Calu3 (cell line): ENCODE measurements around the gene KCNS3. TPM values are rescaled to one million over a fixed set of nuclear protein-coding genes. Genes with fewer than 3 reads are reported as not detected.

ENCODE experiments used
- BruUV-seq: library from RNA; stranded (reverse); fragments of 400-500 nt; replicated peaks from 2 replicates; lab custom pipeline; 2021; lab: Mats Ljungman, UMichigan
- CTCF ChIA-PET: fragments of 300-600 bp; sonication (Branson Sonifier 250); formaldehyde crosslinking; loops from one replicate; lab custom pipeline; 2022; ENCODE audit warnings: antibody characterized with exemption; lab: Charles Lee
- DNase-seq: peaks from one replicate; pipeline ENCODE4 v3.0.0; 2022
- H3K27ac Mint-ChIP-seq: one replicate; pipeline ENCODE4 v1.8.0; 2022; ENCODE audit warnings: mixed read lengths; ENCODE audit not compliant: unreplicated experiment
- H3K27me3 Mint-ChIP-seq: one replicate; pipeline ENCODE4 v1.8.0; 2022; ENCODE audit warnings: mixed read lengths; ENCODE audit not compliant: unreplicated experiment
- H3K36me3 Mint-ChIP-seq: one replicate; pipeline ENCODE4 v1.8.0; 2022; ENCODE audit warnings: mild to moderate bottlenecking, moderate library complexity, mixed read lengths; ENCODE audit not compliant: insufficient read depth, unreplicated experiment
- H3K4me1 Mint-ChIP-seq: one replicate; pipeline ENCODE4 v1.8.0; 2022; ENCODE audit warnings: mild to moderate bottlenecking, low read depth, mixed read lengths; ENCODE audit not compliant: unreplicated experiment
- H3K4me3 Mint-ChIP-seq: one replicate; pipeline ENCODE4 v1.8.0; 2022; ENCODE audit warnings: mild to moderate bottlenecking, low read depth, moderate library complexity, mixed read lengths; ENCODE audit not compliant: unreplicated experiment
- H3K9me3 Mint-ChIP-seq: one replicate; pipeline ENCODE4 v1.8.0; 2022; ENCODE audit warnings: low read depth, mixed read lengths; ENCODE audit not compliant: unreplicated experiment
- CTCF ChIP-seq: fragments of 200-600 bp; IDR thresholded peaks from one replicate; pipeline ENCODE4 v1.8.0; 2022; ENCODE audit warnings: antibody characterized with exemption; ENCODE audit not compliant: unreplicated experiment
- intact Hi-C: fragments of 100-400 bp; cut with micrococcal nuclease; formaldehyde crosslinking; loops from one replicate; pipeline ENCODE4 v1.10.0; 2022; ENCODE audit not compliant: unreplicated experiment
- total RNA-seq: library from RNA; stranded (reverse); gene quantifications from 2 replicates; pipeline ENCODE4 v1.2.3, GENCODE V29; 2022

KCNS3 gene
- total RNA-seq, 1 experiment from 2014 or later: 5.0 TPM

DNA sequence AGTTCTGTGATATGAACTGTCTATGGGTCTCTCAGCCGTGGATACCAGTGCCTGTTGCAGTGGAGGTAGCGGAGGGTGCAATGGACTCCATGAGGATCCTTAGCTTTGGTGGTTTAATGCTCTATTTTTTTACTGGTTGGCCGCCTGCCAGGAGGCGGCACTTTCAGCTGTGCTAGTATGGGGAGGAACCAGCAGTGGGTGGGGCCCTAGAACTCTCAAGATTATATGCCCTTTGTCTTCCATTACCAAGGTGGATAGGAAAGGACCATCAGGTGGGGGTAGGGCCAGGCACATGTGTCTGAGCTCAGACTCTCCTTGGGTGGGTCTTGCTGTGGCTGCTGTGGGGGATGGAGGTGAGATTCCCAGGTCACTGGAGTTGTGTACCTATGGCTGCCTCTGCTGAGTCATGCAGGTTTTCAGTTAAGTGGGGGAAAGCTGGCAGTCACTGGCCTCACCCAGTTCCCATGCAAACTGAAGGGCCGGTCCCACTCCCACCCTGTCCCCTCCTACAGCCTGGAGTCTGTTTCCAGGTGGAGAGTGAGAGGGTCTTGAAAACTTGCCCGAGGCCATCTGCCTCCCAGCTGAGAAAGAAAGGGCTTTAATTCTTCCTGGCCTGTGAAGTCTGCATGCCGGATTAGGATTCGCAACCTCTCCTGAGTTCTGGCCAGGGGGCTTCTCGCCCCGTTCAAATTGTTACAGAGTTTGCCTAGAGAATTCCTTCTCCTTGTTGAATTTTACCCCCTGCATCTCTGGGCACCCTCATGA lies 14.5 kb downstream of the KCNS3 start:
- peak; percentile 9 for DNase-seq
- no peak for TF ChIP-seq CTCF
- CTCF ChIA-PET: interaction anchor here (0.5 kb wide), 1 partner anchor 13 kb away, joined by 4 read pairs; no protein-coding TSS in a partner anchor
- H3K27me3 Mint-ChIP-seq: no peaks in the 10 kb centered on the region
- H3K27ac Mint-ChIP-seq: peak overlapping the region; percentile 10
- BruUV-seq: no TSS peak
- peaks cover 2% of the 10 kb centered on the region for H3K9me3 Mint-ChIP-seq
- H3K4me1 Mint-ChIP-seq: no peaks in the 10 kb centered on the region
- no peaks in the 10 kb centered on the region for H3K36me3 Mint-ChIP-seq
- no peak overlapping the region for H3K4me3 Mint-ChIP-seq
- intact Hi-C loops: no loop called here

GRCh38 chr2:17894005-17894404 lies 15.5 kb downstream of the KCNS3 start:
- Mint-ChIP-seq H3K9me3 (peaks cover 5% of the 10 kb centered on the region), H3K27ac (no peak overlapping the region), H3K27me3 (no peaks in the 10 kb centered on the region), H3K36me3 (no peaks in the 10 kb centered on the region), H3K4me1 (no peaks in the 10 kb centered on the region), H3K4me3 (no peak overlapping the region)
- CTCF ChIA-PET: no interaction called here
- intact Hi-C loops: no loop called here
- no TSS peak for BruUV-seq
- no peak for DNase-seq
- TF ChIP-seq CTCF: no peak

DNA sequence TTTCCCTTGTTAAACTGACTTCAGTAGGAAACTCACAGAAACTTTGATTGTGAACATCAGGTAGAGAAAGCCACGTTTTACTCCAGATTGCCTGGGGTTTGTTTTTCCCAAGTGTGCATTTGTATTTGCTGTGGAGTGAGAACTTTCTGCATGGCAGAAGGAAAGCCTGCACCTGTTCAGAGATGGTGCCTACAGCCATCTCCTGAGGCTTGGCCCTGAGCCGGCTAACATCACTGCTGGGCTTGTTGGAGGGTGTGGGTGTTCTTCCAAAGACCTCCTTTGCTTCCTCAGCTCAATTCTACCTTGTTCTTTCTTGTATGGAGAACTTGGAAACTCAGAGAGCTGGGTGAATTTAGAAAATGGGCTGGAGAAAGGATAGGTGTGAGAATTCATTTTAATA lies 16.1 kb downstream of the KCNS3 start:
- intact Hi-C loops: no loop called here
- H3K27me3 Mint-ChIP-seq: no peaks in the 10 kb centered on the region
- no TSS peak for BruUV-seq
- CTCF ChIA-PET: no interaction called here
- H3K9me3 Mint-ChIP-seq: peaks cover 5% of the 10 kb centered on the region
- H3K27ac Mint-ChIP-seq: no peak overlapping the region
- no peak for DNase-seq
- H3K36me3 Mint-ChIP-seq: no peaks in the 10 kb centered on the region
- H3K4me1 Mint-ChIP-seq: no peaks in the 10 kb centered on the region
- H3K4me3 Mint-ChIP-seq: no peak overlapping the region
- no peak for TF ChIP-seq CTCF

DNA sequence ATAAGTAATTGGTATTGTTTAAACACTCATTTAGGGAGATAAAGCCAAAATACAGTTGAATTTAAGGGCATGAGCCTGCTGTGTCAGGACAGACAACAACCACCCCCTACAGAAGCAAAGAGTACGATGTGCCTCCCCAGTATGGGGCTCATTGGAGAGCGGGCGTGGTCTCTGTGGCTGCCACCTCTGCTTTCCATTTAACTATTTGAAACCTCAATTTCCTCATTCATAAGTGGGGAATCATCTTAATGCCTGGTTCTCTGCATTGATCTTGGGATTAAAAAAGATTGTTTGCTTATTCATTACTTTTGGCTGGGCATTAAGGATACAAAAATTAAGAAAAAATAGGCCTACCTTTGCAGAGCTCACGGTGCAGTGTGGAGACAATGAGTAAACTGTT lies 21.4 kb downstream of the KCNS3 start:
- CTCF ChIA-PET: no interaction called here
- no peaks in the 10 kb centered on the region for H3K36me3 Mint-ChIP-seq
- no TSS peak for BruUV-seq

More for the DNA sequence above, 21.4 kb downstream of the KCNS3 start:
- intact Hi-C loops: no loop called here
- H3K4me3 Mint-ChIP-seq: no peak overlapping the region
- H3K9me3 Mint-ChIP-seq: peaks cover 3% of the 10 kb centered on the region
- peak; percentile 13 for DNase-seq
- no peak for TF ChIP-seq CTCF
- H3K27ac Mint-ChIP-seq: no peak overlapping the region
- H3K27me3 Mint-ChIP-seq: no peaks in the 10 kb centered on the region
- H3K4me1 Mint-ChIP-seq: peaks cover 8% of the 10 kb centered on the region
